Bronchial epithelial cell (primary cell): ENCODE data around the gene SYNGR1. TPM values are rescaled to one million over a fixed set of nuclear protein-coding genes. Genes with fewer than 3 reads are reported as not detected.

ENCODE experiments used
- DNase-seq: peaks from one replicate; pipeline ENCODE4 v3.0.0-alpha.2; 2010; ENCODE audit warnings: low read depth
- FAIRE-seq: peaks from 2 replicates; lab custom pipeline; 2011; peaks lifted over from hg19 to GRCh38; lab: Jason Lieb, UNC
- H3K27me3 ChIP-seq: 2 replicates; pipeline ENCODE4 v1.5.1; 2011; ENCODE audit warnings: low read length; ENCODE audit not compliant: control insufficient read depth, insufficient read depth
- H3K36me3 ChIP-seq: 2 replicates; pipeline ENCODE4 v1.5.1; 2011; ENCODE audit warnings: low read length; ENCODE audit not compliant: control insufficient read depth, insufficient read depth
- H3K4me3 ChIP-seq: 2 replicates; pipeline ENCODE4 v1.5.1; 2011; ENCODE audit warnings: mild to moderate bottlenecking, low read depth, low read length, control low read depth
- CTCF ChIP-seq: IDR thresholded peaks from 2 replicates; pipeline ENCODE4 v1.5.1; 2011; ENCODE audit warnings: mild to moderate bottlenecking, moderate library complexity, low read length, control low read depth, inconsistent platforms; ENCODE audit not compliant: insufficient read depth, severe bottlenecking
- total RNA-seq: library from RNA; depleted of rRNA; stranded (reverse); fragments of >200 nt; gene quantifications from 2 replicates; pipeline ENCODE4 v1.2.1, GENCODE V29; 2014

The SYNGR1 gene
- 0.26 and 2.0 TPM in 2 replicates for total RNA-seq

GRCh38 chr22:39349967-39350726, at the start of gene SYNGR1:
SYNGR1 (plus strand) TSS chr22:39349991; CDS start chr22:39350011, 20 bp downstream.
- FAIRE-seq (no peak), DNase-seq (no peak)
- Histone ChIP-seq H3K27me3 (peaks cover 2% of the 10 kb centered on the region), H3K4me3 (peak within 1 kb of the TSS; percentile 42), H3K36me3 (no peaks in the 10 kb centered on the region)
- TF ChIP-seq CTCF, result no peak

GRCh38 chr22:39300186-39300830, 49.5 kb upstream of the SYNGR1 start:
- no peak for DNase-seq
- no peaks in the 10 kb centered on the region for H3K27me3 ChIP-seq
- no peak for FAIRE-seq
- no peak for TF ChIP-seq CTCF
- no peaks in the 10 kb centered on the region for H3K36me3 ChIP-seq
- H3K4me3 ChIP-seq, result no peak overlapping the region

- DNase-seq, result no peak
- Histone ChIP-seq H3K36me3 (no peaks in the 10 kb centered on the region), H3K4me3 (no peak overlapping the region), H3K27me3 (no peaks in the 10 kb centered on the region)
- TF ChIP-seq CTCF, result no peak
- no peak for FAIRE-seq
Observed at GRCh38 chr22:39301108-39301507, 48.7 kb upstream of the SYNGR1 start.

- FAIRE-seq, result peak; percentile 75
- no peak for DNase-seq
- no peaks in the 10 kb centered on the region for H3K36me3 ChIP-seq
- no peak overlapping the region for H3K4me3 ChIP-seq
- TF ChIP-seq CTCF, result no peak
- H3K27me3 ChIP-seq, result no peaks in the 10 kb centered on the region
Observed at GRCh38 chr22:39301926-39302325, 47.9 kb upstream of the SYNGR1 start.

GRCh38 chr22:39302431-39302960, 47.3 kb upstream of the SYNGR1 start:
- TF ChIP-seq CTCF, result no peak
- H3K4me3 ChIP-seq, result no peak overlapping the region
- H3K27me3 ChIP-seq, result no peaks in the 10 kb centered on the region
- H3K36me3 ChIP-seq, result no peaks in the 10 kb centered on the region
- FAIRE-seq, result peak; percentile 60
- DNase-seq, result no peak
